Measurements from ENCODE around the gene GDPD5. TPM values are rescaled to one million over a fixed set of nuclear protein-coding genes. Genes with fewer than 3 reads are reported as not detected.

Gene GDPD5
- total and polyA plus RNA-seq, 10 of the 15 experiments (the other 5 are each of a cell fraction or from before 2014, with no cell fraction given) = 0.10 to 30.0 (median 6.7) TPM

- H3K9ac ChIP-seq (ENCODE audit: control insufficient read depth, insufficient read depth, low read length) = no peak overlapping the region
Observed at GRCh38 chr11:75500742-75501141, 25.0 kb downstream of the GDPD5 start.

More at GRCh38 chr11:75500742-75501141, 25.0 kb downstream of the GDPD5 start:
- no peaks in the 10 kb centered on the region for H3K79me2 ChIP-seq (ENCODE audit: control insufficient read depth, insufficient read depth, low read length)
- H3K27ac ChIP-seq (ENCODE audit: control insufficient read depth, insufficient read depth) = no peak overlapping the region
- WGBS (ENCODE audit: insufficient coverage, insufficient replicate concordance, low lambda C conversion rate, missing lambda C conversion rate) = 63% methylated on average over 4 of the region's 4 CpGs
- no peak for DNase-seq (ENCODE audit: low read depth, low spot score)
- TF ChIP-seq ZSCAN29 (IDR thresholded peaks at IDR 0.05) (no peak), NBN (IDR thresholded peaks at IDR 0.05) (no peak), EZH2 (IDR thresholded peaks at IDR 0.05; ENCODE audit: borderline replicate concordance, control insufficient read depth, low read depth, low read length) (no peak), BCLAF1 (IDR thresholded peaks at IDR 0.05) (no peak), IKZF2 (IDR thresholded peaks at IDR 0.05) (no peak), RCOR1 (conservative IDR thresholded peaks at IDR 0.05; ENCODE audit: low read depth, low read length) (no peak), NFXL1 (IDR thresholded peaks at IDR 0.05; ENCODE audit: borderline replicate concordance) (no peak), MLLT1 (IDR thresholded peaks at IDR 0.05) (no peak), SPI1 (IDR thresholded peaks at IDR 0.05; ENCODE audit: borderline replicate concordance, insufficient read depth, low read depth, low read length) (no peak), GABPA (IDR thresholded peaks at IDR 0.05; ENCODE audit: low read depth) (no peak), CBFB (IDR thresholded peaks at IDR 0.05; ENCODE audit: low read depth) (no peak)
- in situ Hi-C loops (cut with MboI) = no loop called here
- ChIA-PET CTCF (no interaction called here), POLR2A (no interaction called here), SMC1A (ENCODE audit: uncharacterized antibody, unreplicated experiment) (no interaction called here), RAD21 (ENCODE audit: unreplicated experiment) (no interaction called here)
- no peak for ATAC-seq
- intact Hi-C loops (cut with micrococcal nuclease; ENCODE audit: unreplicated experiment) = no loop called here
- no peak overlapping the region for H2AFZ ChIP-seq (ENCODE audit: control insufficient read depth, low read depth, low read length)
- no peaks in the 10 kb centered on the region for H4K20me1 ChIP-seq (ENCODE audit: control insufficient read depth, insufficient read depth)
- BruUV-seq (replicated peaks) = no TSS peak
- H3K36me3 ChIP-seq (ENCODE audit: control insufficient read depth in 2 of 2, insufficient read depth in 2 of 2, low read length in 1 of 2) = no peaks in the 10 kb centered on the region
- no peaks in the 10 kb centered on the region for H3K27me3 ChIP-seq (replicated peaks in 1 of 2; ENCODE audit: control insufficient read depth in 2 of 2, insufficient read depth in 2 of 2, low read length in 1 of 2)
- no peak for FAIRE-seq
- H3K4me1 ChIP-seq (ENCODE audit: control insufficient read depth, insufficient read depth, low read length) = peaks cover 10% of the 10 kb centered on the region
- no peak overlapping the region for H3K4me2 ChIP-seq (ENCODE audit: control insufficient read depth, insufficient read depth)
- H3K4me3 ChIP-seq = no peak overlapping the region
- no peaks in the 10 kb centered on the region for H3K9me3 ChIP-seq (replicated peaks; ENCODE audit: control insufficient read depth, insufficient read depth, low read length)
